Small intestine (tissue), 7 donors: Measurements from ENCODE around the gene HS3ST3B1. TPM values are rescaled to one million over a fixed set of nuclear protein-coding genes. Genes with fewer than 3 reads are reported as not detected.

ENCODE experiments used
- DNase-seq, 2 donors: peaks; one replicate each; pipeline versions ENCODE4 v3.0.0 to v3.0.0-alpha.2; 2013
- FAIRE-seq: peaks from 2 replicates; lab custom pipeline; 2012; peaks lifted over from hg19 to GRCh38; lab: Jason Lieb, UNC
- H3K27ac ChIP-seq, 3 donors: one replicate each; pipeline ENCODE4 v1.5.1; 2013; ENCODE audit warnings: low read length in 2 of 3, mild to moderate bottlenecking in 2 of 3, control low read depth in 1 of 3, inconsistent platforms in 1 of 3, low read depth in 1 of 3, moderate library complexity in 1 of 3
- H3K27me3 ChIP-seq, 3 donors: one replicate each; pipeline ENCODE4 v1.6.1; 2013; ENCODE audit warnings: low read length in 3 of 3, inconsistent platforms in 1 of 3; ENCODE audit not compliant: control insufficient read depth in 3 of 3, insufficient read depth in 3 of 3
- H3K36me3 ChIP-seq, 3 donors: one replicate each; pipeline ENCODE4 v1.6.1; 2013; ENCODE audit warnings: low read length in 3 of 3, inconsistent platforms in 1 of 3, low read depth in 1 of 3, mild to moderate bottlenecking in 1 of 3, moderate library complexity in 1 of 3; ENCODE audit not compliant: control insufficient read depth in 3 of 3, insufficient read depth in 2 of 3
- H3K4me1 ChIP-seq, 3 donors: one replicate each; pipeline ENCODE4 v1.6.1; 2013; ENCODE audit warnings: low read length in 2 of 3, inconsistent platforms in 1 of 3, low read depth in 1 of 3, mild to moderate bottlenecking in 1 of 3, moderate library complexity in 1 of 3; ENCODE audit not compliant: control insufficient read depth in 3 of 3, insufficient read depth in 2 of 3
- H3K4me3 ChIP-seq, 3 donors: one replicate each; pipeline ENCODE4 v1.5.1; 2013; ENCODE audit warnings: low read length in 3 of 3, control low read depth in 1 of 3, inconsistent platforms in 1 of 3, low read depth in 1 of 3, mild to moderate bottlenecking in 1 of 3, moderate library complexity in 1 of 3
- H3K9me3 ChIP-seq, 2 donors: one replicate each; pipeline ENCODE4 v1.6.1; 2013; ENCODE audit warnings: low read depth in 1 of 2, low read length in 1 of 2; ENCODE audit not compliant: control insufficient read depth in 2 of 2, insufficient read depth in 1 of 2
- whole genome bisulfite sequencing, 3 donors: extraction: QIAGEN DNeasy Blood & Tissue Kit; methylation state at CpG; one replicate each; pipeline ENCODE4 v1.1.7; 2013; 5-methylcytosine and 5-hydroxymethylcytosine counted together
- polyA plus RNA-seq, 4 donors: library from polyadenylated mRNA; stranded (reverse) in 3 of 4; unstranded in 1 of 4; fragments of 200-250 nt in 3 of 4; fragments of 120-200 nt in 1 of 4; gene quantifications; one replicate each; pipeline versions ENCODE4 v1.2.1 to v1.2.3, GENCODE V29; 2013
- donor health status: healthy with polysubstance abuse.
- donor health status: control.
- donor health status: control.
- donor health status: Bipolar disorder and iron deficiency.
- donor health status: healthy.

Gene HS3ST3B1
- polyA plus RNA-seq, 4 donors, result 0.22 to 1.4 (median 0.70) TPM

DNA sequence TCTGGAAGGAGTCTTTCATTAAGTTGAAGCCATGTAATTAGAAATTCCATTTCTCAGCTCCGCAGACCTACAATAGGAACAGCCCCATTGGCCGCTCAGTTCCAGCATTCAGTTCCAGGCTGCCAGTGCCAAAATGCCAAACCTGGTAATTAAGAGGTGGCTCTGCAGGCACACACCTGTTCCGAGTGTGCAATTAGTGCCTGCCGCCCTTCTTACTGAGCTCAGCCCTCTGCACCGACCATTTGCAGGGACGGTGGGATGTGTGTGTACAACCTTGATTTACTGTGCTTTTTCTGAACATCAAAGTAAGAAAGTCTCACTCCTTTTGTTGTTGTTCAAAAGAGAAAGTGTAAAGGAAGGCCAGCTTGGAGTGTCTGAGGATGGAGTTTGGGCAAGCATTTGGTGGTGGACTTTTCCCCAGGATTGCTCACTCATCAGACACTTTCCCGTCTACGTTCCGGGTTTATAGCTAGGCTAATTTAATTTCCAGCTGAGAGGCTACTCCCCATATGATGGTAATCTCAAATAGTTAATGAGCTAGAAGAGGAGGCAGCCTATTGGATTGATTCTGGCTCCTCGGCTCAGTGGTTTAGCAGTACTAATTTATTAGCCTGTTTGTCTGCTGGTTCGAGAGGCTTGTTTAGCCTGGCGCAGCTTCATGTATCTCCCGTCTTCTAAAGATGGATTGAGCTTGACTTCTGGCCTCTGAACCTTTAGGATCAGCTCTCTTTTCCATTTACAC, 20.0 kb downstream of the HS3ST3B1 start:
- Histone ChIP-seq H3K27ac (no peak overlapping the region), H3K27me3 (peaks cover 0 to 13% (median 0%) of the 10 kb centered on the region in 3 donors), H3K9me3 (no peaks in the 10 kb centered on the region), H3K36me3 (no peaks in the 10 kb centered on the region), H3K4me1 (no peaks in the 10 kb centered on the region), H3K4me3 (no peak overlapping the region)
- FAIRE-seq (no peak), DNase-seq (no peak)
- 62 to 66% (median 63%) methylated on average over 13 of the region's 13 CpGs for WGBS, 3 donors

DNA sequence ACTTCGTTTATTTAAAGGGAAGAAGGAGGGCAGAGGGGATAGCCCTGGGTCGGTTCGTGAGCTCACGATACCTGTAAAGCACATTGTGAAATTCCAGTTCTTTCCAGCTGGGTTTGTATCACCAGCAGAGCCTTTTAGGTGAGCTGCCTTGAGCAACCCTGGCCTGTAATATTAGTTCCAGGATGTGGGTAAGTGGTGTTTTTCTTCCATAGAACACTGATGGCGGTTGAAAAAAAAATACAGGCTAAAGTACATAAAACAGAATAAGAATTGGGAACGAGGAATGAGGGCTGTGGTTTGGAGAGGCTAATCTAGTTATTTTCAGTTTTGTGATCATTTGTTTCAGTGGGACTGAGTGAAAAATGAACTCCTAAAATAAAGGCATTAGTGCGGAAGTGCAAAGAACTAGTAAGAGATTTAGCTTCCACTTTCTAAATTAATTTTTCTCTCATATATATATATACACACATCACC, 20.6 kb downstream of the HS3ST3B1 start:
- no peaks in the 10 kb centered on the region for H3K9me3 ChIP-seq
- H3K4me1 ChIP-seq, result no peaks in the 10 kb centered on the region
- no peaks in the 10 kb centered on the region for H3K36me3 ChIP-seq
- DNase-seq (no peak), FAIRE-seq (no peak)
- no peak overlapping the region for H3K4me3 ChIP-seq
- WGBS, 3 donors, result 47 to 52% (median 48%) methylated on average over 7 of the region's 7 CpGs
- H3K27me3 ChIP-seq, result peaks cover 0 to 13% (median 0%) of the 10 kb centered on the region in 3 donors
- no peak overlapping the region for H3K27ac ChIP-seq

DNA sequence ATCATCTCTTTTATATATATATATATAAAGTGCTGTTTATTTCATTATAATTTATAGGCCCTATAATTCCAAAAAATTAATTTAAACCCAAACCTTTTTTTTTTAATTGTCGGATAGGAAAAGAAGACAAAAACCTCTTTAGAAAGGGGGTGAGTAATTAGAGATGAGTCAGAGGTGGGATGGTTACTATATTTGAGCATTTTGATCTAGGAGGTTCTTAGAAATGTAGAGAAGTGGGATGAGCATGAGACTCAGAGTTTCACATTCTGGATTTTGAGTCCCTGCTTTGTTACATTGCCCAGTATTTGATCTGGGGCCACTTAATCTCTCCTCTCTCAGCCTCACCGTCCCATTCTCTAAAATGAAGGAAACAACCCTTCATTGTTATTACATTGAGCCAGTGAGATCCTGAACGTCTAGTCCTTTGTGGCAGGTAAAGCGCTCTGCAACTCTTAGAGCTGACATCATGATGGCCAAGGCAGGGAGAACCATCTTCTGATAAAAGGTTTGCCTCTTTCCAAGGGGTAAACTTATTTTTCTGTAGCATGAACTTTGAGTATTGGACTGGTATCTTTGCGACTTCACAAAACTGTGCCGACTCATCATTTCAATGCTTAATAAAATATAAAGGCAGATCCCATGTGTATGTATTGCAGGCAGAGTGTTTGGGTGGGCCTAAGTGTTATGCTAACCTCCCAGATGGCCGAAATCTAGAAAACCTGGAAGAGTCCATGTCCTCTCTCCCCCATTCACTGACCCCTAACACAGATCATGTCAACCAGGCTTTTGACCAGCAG, 21.3 kb downstream of the HS3ST3B1 start:
- Histone ChIP-seq H3K4me3 (no peak overlapping the region), H3K27ac (no peak overlapping the region), H3K4me1 (no peaks in the 10 kb centered on the region), H3K9me3 (no peaks in the 10 kb centered on the region), H3K27me3 (peaks cover 0 to 13% (median 0%) of the 10 kb centered on the region in 3 donors), H3K36me3 (no peaks in the 10 kb centered on the region)
- no peak for FAIRE-seq
- no peak for DNase-seq
- 87 to 91% (median 90%) methylated on average over 7 of the region's 7 CpGs for WGBS, 3 donors

DNA sequence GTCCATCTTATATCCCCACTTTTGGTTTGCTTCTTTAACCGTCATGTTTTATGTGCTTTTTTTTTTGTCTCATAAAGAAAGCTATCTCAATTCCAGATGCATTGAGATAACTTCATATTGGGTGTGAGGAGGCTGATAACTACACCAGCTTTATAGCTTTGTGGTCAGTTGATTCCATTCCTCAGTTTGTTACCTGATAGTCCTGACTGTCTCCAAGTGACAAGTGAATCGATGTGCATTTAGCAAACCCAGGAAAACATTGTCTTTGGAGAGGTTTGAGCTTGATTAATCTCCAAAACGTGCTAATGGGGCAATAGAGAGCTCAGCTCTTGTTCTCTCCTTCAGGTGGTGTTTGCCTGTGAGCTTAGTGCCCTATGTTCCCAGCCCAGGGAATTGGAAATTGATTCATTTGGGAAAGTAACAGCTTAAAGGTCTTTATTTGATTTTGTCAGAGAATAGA, 22.7 kb downstream of the HS3ST3B1 start:
- H3K4me3 ChIP-seq, result no peak overlapping the region
- FAIRE-seq (no peak), DNase-seq (no peak)
- no peaks in the 10 kb centered on the region for H3K4me1 ChIP-seq
- no peaks in the 10 kb centered on the region for H3K36me3 ChIP-seq
- no peak overlapping the region for H3K27ac ChIP-seq
- no peaks in the 10 kb centered on the region for H3K9me3 ChIP-seq
- H3K27me3 ChIP-seq, result peaks cover 0 to 6% (median 0%) of the 10 kb centered on the region in 3 donors
- WGBS, 3 donors, result 26 to 39% (median 38%) methylated on average over 3 of the region's 3 CpGs

DNA sequence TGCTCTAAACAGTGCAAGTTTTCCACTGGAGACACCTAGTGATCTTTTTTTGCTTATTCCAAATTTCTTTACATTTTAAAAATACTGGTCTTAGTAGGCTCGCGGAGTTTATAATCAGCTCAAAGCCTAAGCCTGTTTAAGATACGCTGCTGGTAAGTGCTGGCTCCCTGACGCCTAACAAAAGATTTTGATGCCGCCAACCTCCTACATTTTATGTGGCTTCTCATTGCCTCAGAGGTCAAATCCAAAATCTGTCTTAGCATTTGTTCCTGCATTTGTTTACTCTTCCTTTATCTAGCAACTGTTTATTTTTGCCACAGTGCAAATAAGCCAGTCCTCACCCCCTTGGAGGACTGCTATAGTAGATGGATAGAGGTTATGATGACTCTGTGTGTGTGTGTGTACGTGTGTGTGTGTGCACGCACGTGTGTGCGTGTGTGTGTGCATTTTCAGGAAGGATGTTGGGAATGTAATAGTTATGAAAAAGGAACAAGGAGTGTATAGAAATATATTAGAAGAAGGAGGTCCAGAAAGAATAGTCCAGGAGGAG, 24.8 kb downstream of the HS3ST3B1 start:
- Histone ChIP-seq H3K4me3 (no peak overlapping the region), H3K36me3 (no peaks in the 10 kb centered on the region), H3K4me1 (peaks cover 0 to 4% (median 0%) of the 10 kb centered on the region in 3 donors), H3K27ac (no peak overlapping the region), H3K9me3 (no peaks in the 10 kb centered on the region), H3K27me3 (peaks cover 0 to 4% (median 0%) of the 10 kb centered on the region in 3 donors)
- 50 to 70% (median 67%) methylated on average over 9 of the region's 9 CpGs for WGBS, 3 donors
- FAIRE-seq, result no peak
- no peak for DNase-seq

DNA sequence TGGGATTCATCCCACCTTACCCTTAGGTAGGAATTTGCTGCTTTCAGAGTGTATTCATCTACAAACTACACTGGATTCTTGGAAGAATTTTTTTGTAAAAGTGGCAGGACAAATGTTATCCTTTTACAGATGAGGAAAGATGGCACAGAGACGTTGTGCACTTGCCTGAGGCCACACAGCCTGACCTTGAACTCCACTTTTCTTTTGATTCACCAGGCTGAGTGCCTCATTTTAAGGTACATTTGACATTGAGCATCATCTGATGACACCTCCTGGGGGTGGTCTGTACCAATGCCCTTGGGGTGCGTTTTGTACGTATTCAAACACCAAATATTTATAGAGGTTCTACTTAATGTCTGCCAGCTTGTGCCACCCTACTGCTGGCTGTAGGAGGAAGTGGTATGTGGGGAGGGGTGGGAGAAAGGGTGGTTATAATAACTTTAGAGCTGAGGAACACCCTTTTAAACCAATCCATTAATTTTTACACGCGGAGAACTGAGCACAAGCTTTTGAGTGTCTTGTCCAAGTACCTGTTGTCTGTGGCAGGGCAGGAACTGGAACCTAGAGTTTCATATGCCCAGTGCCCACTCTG, 29.1 kb downstream of the HS3ST3B1 start:
- Histone ChIP-seq H3K27me3 (no peaks in the 10 kb centered on the region), H3K4me3 (no peak overlapping the region), H3K36me3 (no peaks in the 10 kb centered on the region), H3K27ac (peak overlapping the region in 1 of 3 donors; percentile 48), H3K9me3 (no peaks in the 10 kb centered on the region), H3K4me1 (peaks cover 0 to 6% (median 0%) of the 10 kb centered on the region in 3 donors)
- DNase-seq, result no peak
- FAIRE-seq, result no peak
- 63 to 73% (median 72%) methylated on average over 5 of the region's 5 CpGs for WGBS, 3 donors

DNA sequence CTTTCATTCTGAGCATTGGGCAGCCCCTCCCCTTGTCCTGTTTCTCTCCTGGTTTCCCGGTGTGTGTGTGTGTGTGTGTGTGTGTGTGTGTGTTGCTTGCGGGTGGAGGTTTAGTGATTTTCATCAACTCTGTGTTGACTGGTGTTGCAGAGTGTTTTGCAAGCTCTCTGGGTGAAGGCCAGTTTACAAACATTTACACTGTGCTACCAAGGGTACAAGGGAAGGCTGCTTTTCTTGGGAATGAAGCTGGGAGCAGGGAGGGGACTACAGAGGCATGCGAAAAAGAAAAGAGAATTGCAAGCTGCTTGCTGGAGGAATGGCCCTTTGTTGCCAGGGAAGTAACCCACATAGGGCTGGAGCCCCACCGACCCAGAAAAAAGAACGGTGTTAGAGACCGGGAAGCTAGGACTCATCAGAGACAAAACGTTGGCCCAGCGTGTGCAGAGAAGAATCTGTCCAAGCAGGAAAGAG, 29.6 kb downstream of the HS3ST3B1 start:
- Histone ChIP-seq H3K36me3 (no peaks in the 10 kb centered on the region), H3K4me1 (peaks cover 0 to 6% (median 0%) of the 10 kb centered on the region in 3 donors), H3K4me3 (no peak overlapping the region), H3K27ac (peak overlapping the region in 1 of 3 donors; percentile 48), H3K9me3 (no peaks in the 10 kb centered on the region), H3K27me3 (no peaks in the 10 kb centered on the region)
- no peak for FAIRE-seq
- no peak for DNase-seq
- WGBS, 3 donors, result 52 to 71% (median 61%) methylated on average over 8 of the region's 8 CpGs
